ENCODE measurements around the gene HECW1. TPM values are rescaled to one million over a fixed set of nuclear protein-coding genes. Genes with fewer than 3 reads are reported as not detected.

HECW1 gene
- total and polyA plus RNA-seq, 4 donors, result 0.05 TPM; not detected in 3

DNA sequence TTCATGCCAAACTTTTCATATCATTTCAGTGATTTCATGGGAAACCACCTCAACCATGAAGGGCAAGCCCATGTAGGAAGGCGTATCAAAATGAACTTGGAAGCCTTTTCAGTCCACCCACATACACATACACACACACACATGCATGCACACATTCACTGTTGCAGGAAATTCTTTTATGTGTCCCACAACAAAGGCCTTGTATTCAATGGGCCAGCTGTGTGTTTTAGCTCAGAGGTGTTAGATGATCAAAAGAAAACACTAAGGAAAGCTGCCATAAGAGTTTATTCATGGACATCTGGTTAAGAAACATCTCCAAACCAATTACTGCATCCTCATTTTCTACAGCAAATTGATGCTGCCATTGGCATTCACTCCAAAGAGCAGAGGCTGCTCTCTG is 396.0 kb downstream of the HECW1 start:
- 47% methylated on average over 1 of the region's 1 CpG for WGBS
- Histone ChIP-seq H3K27me3 (ENCODE audit: control insufficient read depth in 4 of 4, insufficient read depth in 4 of 4, low read length in 3 of 4) (no peaks in the 10 kb centered on the region), H3K4me3 (ENCODE audit: low read depth in 1 of 3, low read length in 3 of 3) (no peak overlapping the region), H3K36me3 (ENCODE audit: control insufficient read depth in 4 of 4, insufficient read depth in 3 of 4, low read depth in 1 of 4, low read length in 3 of 4) (no peaks in the 10 kb centered on the region), H3K27ac (ENCODE audit: low read depth in 1 of 2, low read length in 2 of 2) (no peak overlapping the region), H3K9ac (ENCODE audit: low read depth in 1 of 2, low read length in 2 of 2) (no peak overlapping the region), H3K9me3 (ENCODE audit: control insufficient read depth in 4 of 4, low read length in 3 of 4) (no peaks in the 10 kb centered on the region), H3K4me1 (ENCODE audit: control insufficient read depth in 4 of 4, insufficient read depth in 4 of 4, low read length in 3 of 4) (no peaks in the 10 kb centered on the region)
- no peak for DNase-seq (ENCODE audit: low spot score)
- TF ChIP-seq HNF4G (IDR thresholded peaks at IDR 0.05) (no peak), FOXA2 (IDR thresholded peaks at IDR 0.05) (no peak), YY1 (IDR thresholded peaks at IDR 0.05) (no peak), RAD21 (IDR thresholded peaks at IDR 0.05) (no peak), TAF1 (conservative IDR thresholded peaks at IDR 0.05) (no peak), JUND (IDR thresholded peaks at IDR 0.05) (no peak), FOXA1 (IDR thresholded peaks at IDR 0.05) (no peak), EGR1 (IDR thresholded peaks at IDR 0.05; ENCODE audit: low read depth in 2 of 2) (no peak), SP1 (IDR thresholded peaks at IDR 0.05) (no peak), HNF4A (conservative IDR thresholded peaks at IDR 0.05) (no peak), GABPA (IDR thresholded peaks at IDR 0.05 in 1 of 2, conservative IDR thresholded peaks at IDR 0.05 in 1 of 2) (no peak), ZBTB33 (IDR thresholded peaks at IDR 0.05) (no peak), CTCF (IDR thresholded peaks at IDR 0.05; ENCODE audit: low read depth, low read length, missing input control) (no peak)
- TF ChIP-seq, protein P1, sequence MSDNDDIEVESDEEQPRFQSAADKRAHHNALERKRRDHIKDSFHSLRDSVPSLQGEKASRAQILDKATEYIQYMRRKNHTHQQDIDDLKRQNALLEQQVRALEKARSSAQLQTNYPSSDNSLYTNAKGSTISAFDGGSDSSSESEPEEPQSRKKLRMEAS (IDR thresholded peaks at IDR 0.05), result no peak
- TF ChIP-seq, protein P2, sequence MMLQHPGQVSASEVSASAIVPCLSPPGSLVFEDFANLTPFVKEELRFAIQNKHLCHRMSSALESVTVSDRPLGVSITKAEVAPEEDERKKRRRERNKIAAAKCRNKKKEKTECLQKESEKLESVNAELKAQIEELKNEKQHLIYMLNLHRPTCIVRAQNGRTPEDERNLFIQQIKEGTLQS (IDR thresholded peaks at IDR 0.05), result no peak

DNA sequence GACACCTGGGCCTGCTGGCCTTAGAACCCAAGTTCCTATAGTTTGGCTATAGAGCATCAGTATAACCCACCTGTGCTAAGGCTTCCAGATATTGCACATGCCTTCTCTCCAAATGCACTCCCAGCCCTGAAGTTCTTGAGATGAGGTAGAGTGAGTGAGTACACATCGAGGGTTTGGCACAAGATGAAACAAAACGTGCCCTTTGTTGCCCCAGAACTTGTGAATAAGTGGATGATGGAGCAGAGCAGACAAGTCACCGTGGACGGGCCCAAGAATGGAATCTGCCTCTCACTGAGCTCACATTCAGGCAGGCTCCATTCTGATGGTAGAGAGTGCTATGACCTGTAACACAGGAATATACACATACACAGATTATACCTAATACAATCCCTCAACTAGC is 397.5 kb downstream of the HECW1 start:
- no peaks in the 10 kb centered on the region for H3K9me3 ChIP-seq (ENCODE audit: control insufficient read depth in 4 of 4, low read length in 3 of 4)
- H3K9ac ChIP-seq (ENCODE audit: low read depth in 1 of 2, low read length in 2 of 2), result no peak overlapping the region
- no peaks in the 10 kb centered on the region for H3K36me3 ChIP-seq (ENCODE audit: control insufficient read depth in 4 of 4, insufficient read depth in 3 of 4, low read depth in 1 of 4, low read length in 3 of 4)
- no peak overlapping the region for H3K27ac ChIP-seq (ENCODE audit: low read depth in 1 of 2, low read length in 2 of 2)
- no peak for TF ChIP-seq ZBTB33 (IDR thresholded peaks at IDR 0.05)
- no peak for TF ChIP-seq HNF4A (conservative IDR thresholded peaks at IDR 0.05)
- TF ChIP-seq NR2F2 (IDR thresholded peaks at IDR 0.05), result no peak
- TF ChIP-seq GABPA (IDR thresholded peaks at IDR 0.05 in 1 of 2, conservative IDR thresholded peaks at IDR 0.05 in 1 of 2), result no peak
- TF ChIP-seq, protein P3, sequence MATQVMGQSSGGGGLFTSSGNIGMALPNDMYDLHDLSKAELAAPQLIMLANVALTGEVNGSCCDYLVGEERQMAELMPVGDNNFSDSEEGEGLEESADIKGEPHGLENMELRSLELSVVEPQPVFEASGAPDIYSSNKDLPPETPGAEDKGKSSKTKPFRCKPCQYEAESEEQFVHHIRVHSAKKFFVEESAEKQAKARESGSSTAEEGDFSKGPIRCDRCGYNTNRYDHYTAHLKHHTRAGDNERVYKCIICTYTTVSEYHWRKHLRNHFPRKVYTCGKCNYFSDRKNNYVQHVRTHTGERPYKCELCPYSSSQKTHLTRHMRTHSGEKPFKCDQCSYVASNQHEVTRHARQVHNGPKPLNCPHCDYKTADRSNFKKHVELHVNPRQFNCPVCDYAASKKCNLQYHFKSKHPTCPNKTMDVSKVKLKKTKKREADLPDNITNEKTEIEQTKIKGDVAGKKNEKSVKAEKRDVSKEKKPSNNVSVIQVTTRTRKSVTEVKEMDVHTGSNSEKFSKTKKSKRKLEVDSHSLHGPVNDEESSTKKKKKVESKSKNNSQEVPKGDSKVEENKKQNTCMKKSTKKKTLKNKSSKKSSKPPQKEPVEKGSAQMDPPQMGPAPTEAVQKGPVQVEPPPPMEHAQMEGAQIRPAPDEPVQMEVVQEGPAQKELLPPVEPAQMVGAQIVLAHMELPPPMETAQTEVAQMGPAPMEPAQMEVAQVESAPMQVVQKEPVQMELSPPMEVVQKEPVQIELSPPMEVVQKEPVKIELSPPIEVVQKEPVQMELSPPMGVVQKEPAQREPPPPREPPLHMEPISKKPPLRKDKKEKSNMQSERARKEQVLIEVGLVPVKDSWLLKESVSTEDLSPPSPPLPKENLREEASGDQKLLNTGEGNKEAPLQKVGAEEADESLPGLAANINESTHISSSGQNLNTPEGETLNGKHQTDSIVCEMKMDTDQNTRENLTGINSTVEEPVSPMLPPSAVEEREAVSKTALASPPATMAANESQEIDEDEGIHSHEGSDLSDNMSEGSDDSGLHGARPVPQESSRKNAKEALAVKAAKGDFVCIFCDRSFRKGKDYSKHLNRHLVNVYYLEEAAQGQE (IDR thresholded peaks at IDR 0.05), result no peak
- TF ChIP-seq TAF1 (conservative IDR thresholded peaks at IDR 0.05), result no peak
- H3K4me3 ChIP-seq (ENCODE audit: low read depth in 1 of 3, low read length in 3 of 3), result no peak overlapping the region
- no peak for DNase-seq (ENCODE audit: low spot score)
- no peaks in the 10 kb centered on the region for H3K4me1 ChIP-seq (ENCODE audit: control insufficient read depth in 4 of 4, insufficient read depth in 4 of 4, low read length in 3 of 4)
- H3K27me3 ChIP-seq (ENCODE audit: control insufficient read depth in 4 of 4, insufficient read depth in 4 of 4, low read length in 3 of 4), result no peaks in the 10 kb centered on the region
- 91% methylated on average over 4 of the region's 4 CpGs for WGBS
